ENCODE measurements around the gene KCNK10.

DNA sequence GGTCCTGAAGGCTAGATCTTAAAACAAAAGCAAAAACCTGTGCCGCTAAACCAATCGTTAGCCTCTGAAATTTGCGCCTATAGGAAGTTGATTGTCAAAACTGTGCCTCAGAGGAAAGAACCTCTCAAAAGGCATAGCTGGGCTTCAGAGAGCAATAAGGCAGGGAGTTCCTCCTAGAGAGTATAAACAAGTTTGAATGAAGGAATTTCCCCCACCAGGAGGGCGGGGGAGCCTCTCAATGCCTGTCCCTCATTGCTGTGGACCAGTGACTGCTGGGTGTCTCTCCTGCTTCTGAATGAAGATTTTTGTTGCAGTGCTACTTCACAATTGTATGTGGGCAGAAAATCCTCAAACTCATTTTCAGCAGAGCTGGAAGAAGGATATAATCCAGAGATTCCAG is 88.6 kb downstream of the KCNK10 start:
- TF ChIP-seq, protein P1, sequence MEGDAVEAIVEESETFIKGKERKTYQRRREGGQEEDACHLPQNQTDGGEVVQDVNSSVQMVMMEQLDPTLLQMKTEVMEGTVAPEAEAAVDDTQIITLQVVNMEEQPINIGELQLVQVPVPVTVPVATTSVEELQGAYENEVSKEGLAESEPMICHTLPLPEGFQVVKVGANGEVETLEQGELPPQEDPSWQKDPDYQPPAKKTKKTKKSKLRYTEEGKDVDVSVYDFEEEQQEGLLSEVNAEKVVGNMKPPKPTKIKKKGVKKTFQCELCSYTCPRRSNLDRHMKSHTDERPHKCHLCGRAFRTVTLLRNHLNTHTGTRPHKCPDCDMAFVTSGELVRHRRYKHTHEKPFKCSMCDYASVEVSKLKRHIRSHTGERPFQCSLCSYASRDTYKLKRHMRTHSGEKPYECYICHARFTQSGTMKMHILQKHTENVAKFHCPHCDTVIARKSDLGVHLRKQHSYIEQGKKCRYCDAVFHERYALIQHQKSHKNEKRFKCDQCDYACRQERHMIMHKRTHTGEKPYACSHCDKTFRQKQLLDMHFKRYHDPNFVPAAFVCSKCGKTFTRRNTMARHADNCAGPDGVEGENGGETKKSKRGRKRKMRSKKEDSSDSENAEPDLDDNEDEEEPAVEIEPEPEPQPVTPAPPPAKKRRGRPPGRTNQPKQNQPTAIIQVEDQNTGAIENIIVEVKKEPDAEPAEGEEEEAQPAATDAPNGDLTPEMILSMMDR (IDR thresholded peaks at IDR 0.05; ENCODE audit: borderline replicate concordance, extremely low read depth, low read length, poor library complexity, severe bottlenecking): no peak
- TF ChIP-seq EZH2 (IDR thresholded peaks at IDR 0.05; ENCODE audit: borderline replicate concordance, low read depth, low read length, severe bottlenecking): no peak

Data from DND-41 (cell line).